Osteoblast (primary cell): Measurements from ENCODE around the gene CPLX3. TPM values are rescaled to one million over a fixed set of nuclear protein-coding genes. Genes with fewer than 3 reads are reported as not detected.

ENCODE experiments used
- DNase-seq: peaks from one replicate; pipeline ENCODE4 v3.0.0; 2011; ENCODE audit warnings: low spot score, mixed read lengths; ENCODE audit not compliant: insufficient read length; ENCODE audit errors: missing footprints
- H2AFZ ChIP-seq: 2 replicates; pipeline ENCODE4 v1.6.0; 2011; ENCODE audit warnings: mild to moderate bottlenecking, low read length
- H3K27ac ChIP-seq: 2 replicates; pipeline ENCODE4 v1.5.1; 2011; ENCODE audit warnings: mild to moderate bottlenecking, low read depth, low read length, moderate library complexity
- H3K27me3 ChIP-seq: 2 replicates; pipeline ENCODE4 v1.6.0; 2012; ENCODE audit warnings: mild to moderate bottlenecking, control low read depth, inconsistent platforms, low read length, moderate library complexity; ENCODE audit not compliant: insufficient read depth
- H3K36me3 ChIP-seq: 2 replicates; pipeline ENCODE4 v1.5.1; 2011; ENCODE audit warnings: mild to moderate bottlenecking, low read length, control low read depth, moderate library complexity; ENCODE audit not compliant: insufficient read depth
- H3K4me1 ChIP-seq: 2 replicates; pipeline ENCODE4 v1.5.1; 2011; ENCODE audit warnings: mild to moderate bottlenecking, low read length, control low read depth, moderate library complexity; ENCODE audit not compliant: insufficient read depth
- H3K4me2 ChIP-seq: 2 replicates; pipeline ENCODE4 v1.6.0; 2011; ENCODE audit warnings: mild to moderate bottlenecking, low read length; ENCODE audit not compliant: insufficient read depth
- H3K4me3 ChIP-seq: fragments of 200-600 bp; sonication (generic); 3 replicates; pipeline ENCODE4 v1.5.1; 2012; ENCODE audit warnings: mild to moderate bottlenecking, low read length, inconsistent platforms; ENCODE audit not compliant: insufficient read depth
- H3K79me2 ChIP-seq: 2 replicates; pipeline ENCODE4 v1.6.0; 2012; ENCODE audit warnings: mild to moderate bottlenecking, low read length, control low read depth, inconsistent platforms; ENCODE audit not compliant: insufficient read depth
- H3K9me3 ChIP-seq: 2 replicates; pipeline ENCODE4 v1.5.1; 2011; ENCODE audit warnings: low read depth, low read length, control low read depth
- H4K20me1 ChIP-seq: 2 replicates; pipeline ENCODE4 v1.6.0; 2012; ENCODE audit warnings: mild to moderate bottlenecking, low read length, control low read depth; ENCODE audit not compliant: insufficient read depth
- CTCF ChIP-seq: IDR thresholded peaks from 2 replicates; pipeline ENCODE4 v1.5.1; 2011; ENCODE audit warnings: mild to moderate bottlenecking, low read depth, low read length, moderate library complexity; ENCODE audit errors: extremely low read depth
- total RNA-seq: library from RNA; depleted of rRNA; stranded (reverse); fragments of >200 nt; gene quantifications from 2 replicates; pipeline ENCODE4 v1.2.3, GENCODE V29; 2012

The CPLX3 gene
- total RNA-seq, 1 donor = not detected

- Histone ChIP-seq H3K79me2 (peaks cover 93% of the 10 kb centered on the region), H3K27me3 (no peaks in the 10 kb centered on the region), H3K36me3 (no peaks in the 10 kb centered on the region), H3K4me2 (peak overlapping the region; percentile 49), H3K4me3 (no peak overlapping the region), H3K9me3 (no peaks in the 10 kb centered on the region), H4K20me1 (peaks cover 69% of the 10 kb centered on the region), H3K27ac (peak overlapping the region; percentile 70), H3K4me1 (peaks cover 72% of the 10 kb centered on the region), H2AFZ (no peak overlapping the region)
- peak; percentile 90 for DNase-seq
- no peak for TF ChIP-seq CTCF
Observed at GRCh38 chr15:74786551-74787165, 39.8 kb upstream of the CPLX3 start.

- peak overlapping the region; percentile 70 for H3K27ac ChIP-seq
- peak overlapping the region; percentile 49 for H3K4me2 ChIP-seq
- H3K4me3 ChIP-seq = no peak overlapping the region
- H3K36me3 ChIP-seq = no peaks in the 10 kb centered on the region
- H3K27me3 ChIP-seq = no peaks in the 10 kb centered on the region
- no peak overlapping the region for H2AFZ ChIP-seq
- TF ChIP-seq CTCF = peak; percentile 84
- H4K20me1 ChIP-seq = peaks cover 76% of the 10 kb centered on the region
- H3K4me1 ChIP-seq = peaks cover 71% of the 10 kb centered on the region
- DNase-seq = peak; percentile 98
- H3K9me3 ChIP-seq = no peaks in the 10 kb centered on the region
- H3K79me2 ChIP-seq = peaks cover 99% of the 10 kb centered on the region
Observed at GRCh38 chr15:74787251-74788041, 39.0 kb upstream of the CPLX3 start.

DNA sequence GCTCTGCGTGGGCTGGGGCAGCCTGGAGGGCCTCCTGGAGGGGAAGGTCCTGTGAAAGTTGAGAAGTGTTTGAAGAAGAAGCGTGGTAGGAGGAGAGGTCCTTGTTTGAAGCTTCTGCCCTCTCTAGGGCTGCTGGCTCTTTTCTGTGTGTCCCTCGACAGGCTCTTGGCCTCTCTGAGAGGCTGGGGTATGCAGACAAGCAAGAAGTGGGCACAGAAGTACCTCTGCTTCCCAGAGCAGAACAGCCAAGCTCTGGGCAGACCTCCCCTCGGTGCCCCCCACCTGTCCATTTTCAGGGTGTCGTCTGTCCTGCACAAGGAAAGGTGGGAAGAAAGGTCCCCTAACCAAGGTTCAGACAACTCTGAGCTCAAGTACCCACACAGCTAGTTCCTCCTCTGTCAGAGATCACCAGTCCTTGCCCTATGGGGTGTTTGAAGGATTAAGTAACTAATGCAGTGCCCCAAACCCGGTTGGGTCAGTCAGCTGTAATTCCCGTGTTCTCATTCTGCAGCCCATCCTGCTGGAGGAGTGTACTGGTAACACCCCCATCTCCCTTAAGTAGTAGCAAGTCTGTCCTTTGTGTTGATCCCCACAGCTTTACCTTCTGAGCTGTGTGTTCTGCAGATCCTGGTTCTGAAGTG lies 38.3 kb upstream of the CPLX3 start:
- H4K20me1 ChIP-seq = peaks cover 77% of the 10 kb centered on the region
- no peak for TF ChIP-seq CTCF
- H2AFZ ChIP-seq = no peak overlapping the region
- H3K4me1 ChIP-seq = peaks cover 66% of the 10 kb centered on the region
- no peak for DNase-seq
- peaks cover 99% of the 10 kb centered on the region for H3K79me2 ChIP-seq
- H3K27ac ChIP-seq = peak overlapping the region; percentile 70
- no peak overlapping the region for H3K4me3 ChIP-seq
- H3K4me2 ChIP-seq = peak overlapping the region; percentile 16
- H3K9me3 ChIP-seq = no peaks in the 10 kb centered on the region
- no peaks in the 10 kb centered on the region for H3K36me3 ChIP-seq
- H3K27me3 ChIP-seq = no peaks in the 10 kb centered on the region

GRCh38 chr15:74788683-74789151 lies 37.7 kb upstream of the CPLX3 start:
- Histone ChIP-seq H3K79me2 (peaks cover 99% of the 10 kb centered on the region), H3K27ac (peak overlapping the region; percentile 81), H3K4me1 (peaks cover 66% of the 10 kb centered on the region), H3K4me3 (no peak overlapping the region), H4K20me1 (peaks cover 77% of the 10 kb centered on the region), H3K9me3 (no peaks in the 10 kb centered on the region), H2AFZ (no peak overlapping the region), H3K36me3 (no peaks in the 10 kb centered on the region), H3K27me3 (no peaks in the 10 kb centered on the region), H3K4me2 (peak overlapping the region; percentile 16)
- no peak for DNase-seq
- TF ChIP-seq CTCF = no peak
